ENCODE results near the gene USP33.
"Not testable (repeated sequence)": the region's sequence is repeated elsewhere in the genome, so short reads cannot be mapped to it uniquely, and the experiment has no call there.

USP33 gene

DNA sequence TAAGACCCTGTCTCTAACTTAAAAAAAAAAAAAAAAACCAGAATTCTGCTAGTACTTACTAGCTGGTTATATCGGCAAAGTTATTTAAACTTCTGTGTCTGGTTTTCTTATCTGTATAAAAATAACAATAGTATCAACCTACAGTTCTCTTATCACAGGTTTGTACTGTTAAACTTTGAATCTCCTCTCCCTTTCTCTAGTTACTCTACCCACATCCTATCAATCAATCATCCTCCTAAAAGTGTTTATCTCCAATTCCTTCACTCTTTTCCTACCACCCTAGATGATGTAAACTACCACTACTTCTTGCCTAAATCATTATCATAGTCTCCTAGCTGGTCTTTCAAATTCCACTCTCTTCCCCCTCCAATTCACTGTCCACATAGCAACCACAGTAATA, 27.6 kb downstream of the USP33 start:
- DNase-seq, result no peak

DNA sequence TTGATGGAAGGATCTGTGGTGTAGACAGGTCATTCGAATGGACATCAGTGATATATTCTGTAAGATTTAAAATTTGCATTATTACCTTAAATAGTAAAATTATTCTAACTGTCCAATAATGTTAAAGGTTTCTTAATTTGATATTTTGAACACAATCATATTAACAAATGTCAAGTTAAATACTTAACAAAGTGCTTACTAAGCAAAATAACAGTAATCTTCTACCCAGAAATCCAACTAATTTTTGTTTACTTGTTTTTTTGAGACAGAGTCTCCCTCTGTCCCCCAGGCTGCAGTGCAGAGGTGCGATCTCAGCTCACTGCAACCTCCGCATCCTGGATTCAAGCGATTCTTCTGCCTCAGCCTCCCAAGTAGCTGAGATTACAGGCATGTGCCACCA, 33.9 kb downstream of the USP33 start:
- DNase-seq, result no peak

DNA sequence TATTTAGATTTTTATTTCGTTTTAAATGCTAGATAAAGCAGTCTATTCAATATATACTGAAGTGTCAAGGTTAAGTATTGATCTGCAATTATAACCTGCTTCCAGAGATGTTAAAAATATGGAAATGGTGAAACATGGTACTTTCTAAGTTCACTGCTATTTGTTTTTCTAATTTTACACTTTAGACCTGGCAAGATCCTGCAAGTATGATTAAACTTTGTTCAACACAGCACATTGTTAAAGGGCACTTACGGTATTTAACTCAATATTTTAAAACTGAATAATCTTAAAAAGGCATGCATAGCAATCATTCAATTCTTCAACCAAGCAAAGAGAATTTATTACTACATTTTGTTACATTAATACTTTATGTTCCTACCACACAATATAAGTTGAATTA, 41.5 kb downstream of the USP33 start:
- DNase-seq, result no peak

DNA sequence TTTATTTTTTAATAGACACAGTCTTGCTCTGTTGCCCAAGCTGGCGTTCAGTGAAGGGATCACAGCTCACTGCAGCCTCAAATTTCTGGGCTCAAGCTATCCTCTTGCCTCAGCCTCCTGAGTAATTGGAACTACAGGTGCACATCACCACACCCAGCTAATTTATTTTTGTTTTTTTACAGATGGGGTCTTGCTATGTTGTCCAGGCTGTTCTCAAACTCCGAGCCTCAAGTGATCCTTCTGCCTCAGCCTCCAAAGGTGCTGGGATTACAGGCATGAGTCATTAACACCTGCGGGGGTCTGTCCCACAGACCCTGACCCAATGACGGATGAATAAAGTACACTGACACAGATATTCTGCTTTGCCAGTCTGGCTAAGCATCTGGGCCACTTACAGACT, 43.6 kb downstream of the USP33 start:
- no peak for DNase-seq

DNA sequence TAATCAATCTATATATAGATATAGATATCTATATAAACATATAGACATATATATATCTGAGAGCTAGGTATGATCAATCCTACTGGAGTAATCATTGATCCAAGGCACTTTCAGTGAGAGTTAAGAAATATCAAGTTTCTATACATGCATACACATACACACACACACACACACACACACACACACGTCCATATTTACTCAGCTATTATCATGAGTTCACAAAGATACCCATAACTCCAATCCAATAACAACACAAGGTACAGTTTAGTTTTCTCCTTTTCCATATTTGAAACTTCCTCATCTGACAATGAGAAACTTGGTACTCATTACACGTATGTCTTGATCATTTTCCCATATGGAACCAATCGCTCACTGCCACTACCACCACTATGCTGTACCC, 49.9 kb downstream of the USP33 start:
- DNase-seq, result no peak

DNA sequence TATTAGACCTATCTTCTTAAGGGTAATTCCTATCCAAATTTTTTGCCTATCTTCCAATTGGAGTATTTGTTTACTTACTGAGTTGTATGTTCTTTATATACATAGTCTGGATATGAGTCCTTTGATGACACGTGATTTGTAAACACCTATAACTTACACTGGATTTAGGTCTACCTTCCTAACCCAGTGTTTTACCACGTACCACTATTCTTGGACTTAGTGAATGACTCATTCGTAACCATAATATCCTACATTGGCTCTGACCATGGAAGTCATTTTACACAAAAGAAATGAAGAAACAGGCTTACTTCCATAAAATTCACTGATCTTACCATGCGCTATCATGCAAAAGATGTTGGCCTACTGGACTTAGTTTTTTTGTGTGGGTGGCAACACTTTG, 53.3 kb downstream of the USP33 start:
- no peak for DNase-seq

DNA sequence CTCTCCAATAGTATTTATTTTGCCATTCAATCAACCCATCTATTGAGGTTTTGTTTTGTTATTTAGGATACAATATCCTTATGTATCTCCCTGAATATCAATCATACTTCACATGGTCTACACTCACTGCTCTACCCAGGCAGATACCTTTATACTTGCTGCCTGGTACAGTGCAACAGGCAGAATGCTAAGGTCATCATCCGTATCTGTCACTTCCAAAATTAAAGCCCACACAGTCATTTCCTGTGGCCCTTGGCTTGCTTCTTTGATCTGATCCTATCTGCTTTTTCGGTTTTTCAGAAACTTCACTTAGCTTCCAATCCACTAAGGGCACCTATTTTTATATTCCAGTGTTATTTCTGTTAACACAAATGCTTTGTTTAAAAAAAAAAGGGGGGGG, 54.9 kb downstream of the USP33 start:
- no peak for DNase-seq

DNA sequence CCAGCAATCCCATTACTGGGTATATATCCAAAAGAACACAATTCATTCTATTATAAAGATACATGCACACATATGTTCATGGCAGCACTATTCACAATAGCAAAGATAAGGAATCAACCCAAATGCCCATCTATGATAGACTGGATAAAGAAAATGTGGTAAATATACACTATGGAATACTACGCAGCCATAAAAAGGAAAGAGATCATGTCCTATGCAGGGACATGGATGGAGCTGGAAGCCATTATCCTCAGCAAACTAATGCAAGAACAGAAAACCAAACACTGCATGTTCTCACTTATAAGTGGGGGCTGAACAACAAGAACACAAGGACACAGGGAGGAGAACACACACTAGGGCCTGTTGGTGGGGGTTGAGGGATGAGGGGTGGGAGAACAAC, 60.0 kb downstream of the USP33 start:
- DNase-seq, result not testable (repeated sequence)

DNA sequence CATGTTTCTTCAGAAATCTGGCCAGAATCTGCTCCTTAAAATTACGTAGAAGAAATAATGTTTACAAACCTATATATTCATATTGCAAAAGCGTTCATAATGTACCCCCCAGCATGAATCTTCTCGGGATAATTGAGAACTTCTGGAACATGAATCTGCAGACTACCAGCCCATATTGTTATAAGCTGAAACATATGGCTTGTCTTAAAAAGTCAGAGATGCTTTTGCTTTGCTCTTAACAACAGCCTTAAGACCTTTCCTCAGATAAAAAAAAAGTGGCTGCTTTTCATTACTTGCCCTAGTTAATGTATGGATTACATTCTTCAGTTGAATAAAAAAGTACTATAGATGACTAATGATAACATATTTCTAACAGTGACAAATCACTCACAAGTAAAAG, 62.2 kb downstream of the USP33 start:
- no peak for DNase-seq

DNA sequence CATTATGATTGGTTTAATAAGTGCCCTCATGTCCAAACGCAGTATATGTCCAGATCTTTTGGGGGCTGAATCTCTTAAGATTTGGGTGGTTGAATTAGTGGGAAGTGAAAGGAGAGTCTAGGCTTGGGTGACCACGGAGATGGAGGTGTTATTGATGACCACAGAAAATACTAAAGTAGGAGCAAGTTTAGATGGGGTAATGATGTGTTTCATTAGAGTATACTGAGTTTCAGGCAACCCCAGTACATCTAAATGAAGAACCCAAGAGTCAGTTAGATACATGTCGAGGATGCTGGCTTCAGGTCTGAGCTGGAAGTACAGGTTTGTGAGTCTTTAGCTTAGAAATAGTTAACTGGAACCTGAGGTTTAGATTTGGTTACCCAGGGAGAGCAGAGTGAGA, 70.7 kb downstream of the USP33 start:
- DNase-seq, result no peak

DNA sequence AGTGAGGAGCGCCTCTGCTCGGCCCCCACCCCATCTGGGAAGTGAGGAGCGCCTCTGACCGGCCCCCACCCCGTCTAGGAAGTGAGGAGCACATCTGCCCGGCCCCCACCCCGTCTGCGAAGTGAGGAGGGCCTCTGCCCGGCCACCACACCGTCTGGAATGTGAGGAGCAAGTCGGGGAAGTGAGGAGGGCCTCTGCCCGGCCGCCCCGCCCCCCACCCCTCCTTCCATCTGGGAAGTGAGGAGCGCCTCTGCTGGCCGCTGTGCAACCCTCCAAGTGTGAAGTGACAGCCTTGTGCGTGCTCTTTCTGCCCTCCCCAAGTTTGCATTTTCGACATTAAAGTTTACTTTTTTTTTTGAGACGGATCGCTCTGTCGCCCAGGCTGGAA, 72.1 kb downstream of the USP33 start:
- no peak for DNase-seq

DNA sequence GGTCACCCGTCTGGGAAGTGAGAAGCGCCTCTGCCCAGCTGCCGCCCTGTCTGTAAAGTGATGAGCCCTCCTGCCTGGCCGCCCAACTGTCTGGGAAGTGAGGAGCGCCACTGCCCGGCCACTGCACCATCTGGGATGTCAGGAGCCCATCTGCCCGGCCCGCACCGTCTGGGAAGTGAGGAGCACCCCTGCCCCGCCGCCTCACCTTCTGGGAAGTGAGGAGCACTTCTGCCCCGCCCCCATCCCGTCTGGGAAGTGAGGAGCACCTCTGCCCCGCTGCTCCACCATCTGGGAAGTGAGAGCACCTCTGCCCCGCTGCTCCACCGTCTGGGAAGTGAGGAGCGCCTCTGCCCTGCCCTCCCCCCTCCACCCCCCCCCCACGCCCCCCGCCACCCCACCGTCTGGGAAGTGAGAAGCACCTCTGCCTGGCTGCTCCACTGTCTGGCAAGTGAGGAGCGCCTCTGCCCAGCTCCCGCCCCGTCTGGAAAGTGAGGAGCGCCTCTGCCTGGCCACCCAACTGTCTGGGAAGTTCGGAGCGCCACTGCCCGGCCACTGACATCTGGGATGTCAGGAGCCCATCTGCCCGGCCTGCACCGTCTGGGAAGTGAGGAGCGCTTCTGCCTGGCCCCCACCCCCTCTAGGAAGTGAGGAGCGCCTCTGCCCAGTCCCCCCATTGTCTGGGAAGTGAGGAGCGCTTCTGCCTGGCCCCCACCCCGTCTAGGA, 72.7 kb downstream of the USP33 start:
- DNase-seq, result no peak

DNA sequence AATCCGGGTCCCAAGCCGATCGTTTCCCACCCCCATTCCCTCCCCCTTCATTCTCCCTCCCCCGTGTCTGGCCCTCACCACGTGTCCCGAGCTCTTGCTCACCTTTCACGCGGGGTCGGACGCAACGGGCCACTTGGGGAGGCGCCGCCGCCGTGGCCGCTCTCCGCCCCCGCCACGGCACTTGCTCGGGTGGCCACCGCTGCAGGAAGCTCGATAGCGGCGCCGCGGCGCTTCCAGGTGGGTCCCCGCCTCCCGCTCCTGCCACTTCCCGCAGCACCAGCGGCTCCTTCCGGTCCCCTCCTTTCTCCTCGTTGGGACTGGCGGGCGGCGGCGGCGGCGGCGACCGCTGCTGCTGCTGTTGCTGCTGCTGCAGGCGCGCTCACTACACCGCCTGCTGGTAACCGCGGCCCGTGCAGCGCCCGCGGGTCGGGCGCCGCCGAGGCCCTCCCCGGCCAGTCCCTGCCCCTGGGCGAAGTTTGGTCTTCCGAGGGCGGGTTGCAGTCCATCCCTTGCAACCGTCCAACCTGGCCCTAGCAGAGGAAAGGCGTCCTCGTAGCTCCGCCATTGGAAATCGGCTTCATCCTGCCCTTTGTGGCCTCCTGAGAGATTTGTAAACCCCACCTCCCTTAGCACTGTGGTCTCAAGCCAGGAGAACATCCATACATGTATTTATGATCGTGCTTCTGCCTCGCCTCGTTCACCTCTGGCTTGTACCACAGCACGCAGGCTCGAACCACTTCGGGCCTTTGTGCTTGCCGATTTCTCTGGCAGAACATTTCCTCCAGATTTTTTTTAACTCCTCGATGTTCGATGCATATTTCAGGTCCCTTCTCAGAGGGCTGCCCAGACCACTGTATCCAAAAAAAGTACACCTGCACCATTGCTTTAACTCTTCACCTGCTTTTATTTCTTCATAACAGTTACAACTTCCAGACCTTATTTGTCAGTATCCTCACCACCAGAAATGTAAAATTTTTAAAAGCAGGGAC, 76.2 kb downstream of the USP33 start:
- peak; percentile 93 for DNase-seq

DNA sequence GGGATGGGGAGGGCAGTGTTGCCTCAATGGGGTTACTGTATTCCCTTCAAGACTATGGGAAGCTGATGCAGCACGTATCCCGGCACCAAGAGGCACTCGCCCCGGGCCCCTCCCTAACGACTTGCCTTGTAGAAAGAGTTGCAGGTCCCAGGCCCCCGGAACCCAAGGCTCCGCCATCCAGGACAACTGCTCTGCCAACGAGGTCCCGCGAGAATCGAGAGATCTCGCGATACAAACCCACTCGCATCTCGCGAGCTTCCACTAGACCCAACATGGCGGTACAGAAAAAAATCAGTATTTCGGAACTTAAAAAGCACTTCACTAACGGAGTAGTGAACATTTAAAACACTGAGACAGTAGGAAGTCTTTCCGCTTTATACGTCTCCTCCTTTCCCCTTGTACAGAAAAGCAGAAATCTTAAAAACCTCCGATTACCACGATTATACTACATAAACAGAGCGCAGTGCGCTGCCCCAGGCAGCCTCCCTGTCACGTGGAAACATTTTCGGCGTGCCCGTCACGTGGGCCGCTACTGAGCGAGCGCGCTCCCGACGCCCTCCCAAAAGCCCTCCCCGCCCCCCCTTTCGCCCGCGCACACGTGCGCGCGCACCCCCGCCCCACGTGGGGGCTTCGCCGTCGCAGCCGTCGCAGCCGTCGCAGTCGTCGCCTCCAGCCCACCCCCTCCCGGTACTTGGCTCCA, 77.0 kb downstream of the USP33 start, which contains the start of gene ZZZ3:
ZZZ3 (minus strand) TSS at position 199 of the 700 bp plus-strand sequence. CDS start 49,304 bp downstream, outside the sequence.
- peak; percentile 95 for DNase-seq

DNA sequence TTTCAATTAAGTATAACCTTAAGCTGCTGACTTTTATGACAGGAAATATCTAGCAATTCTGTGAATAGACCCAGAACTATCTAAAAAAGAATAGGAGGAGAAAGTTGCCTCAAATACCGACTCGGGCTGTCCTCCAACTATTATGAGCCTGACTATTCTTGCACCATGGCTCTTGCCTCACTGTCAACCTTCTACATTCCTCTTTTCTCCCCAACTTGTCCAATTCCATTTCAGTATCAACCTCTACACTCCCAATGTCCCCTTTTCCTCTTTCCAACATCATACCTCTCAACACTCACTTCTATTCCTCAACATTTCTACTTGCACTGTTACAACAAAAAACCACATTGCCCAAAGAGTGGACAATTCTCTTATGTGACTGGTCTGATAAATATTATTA, 79.5 kb downstream of the USP33 start:
- DNase-seq, result no peak

DNA sequence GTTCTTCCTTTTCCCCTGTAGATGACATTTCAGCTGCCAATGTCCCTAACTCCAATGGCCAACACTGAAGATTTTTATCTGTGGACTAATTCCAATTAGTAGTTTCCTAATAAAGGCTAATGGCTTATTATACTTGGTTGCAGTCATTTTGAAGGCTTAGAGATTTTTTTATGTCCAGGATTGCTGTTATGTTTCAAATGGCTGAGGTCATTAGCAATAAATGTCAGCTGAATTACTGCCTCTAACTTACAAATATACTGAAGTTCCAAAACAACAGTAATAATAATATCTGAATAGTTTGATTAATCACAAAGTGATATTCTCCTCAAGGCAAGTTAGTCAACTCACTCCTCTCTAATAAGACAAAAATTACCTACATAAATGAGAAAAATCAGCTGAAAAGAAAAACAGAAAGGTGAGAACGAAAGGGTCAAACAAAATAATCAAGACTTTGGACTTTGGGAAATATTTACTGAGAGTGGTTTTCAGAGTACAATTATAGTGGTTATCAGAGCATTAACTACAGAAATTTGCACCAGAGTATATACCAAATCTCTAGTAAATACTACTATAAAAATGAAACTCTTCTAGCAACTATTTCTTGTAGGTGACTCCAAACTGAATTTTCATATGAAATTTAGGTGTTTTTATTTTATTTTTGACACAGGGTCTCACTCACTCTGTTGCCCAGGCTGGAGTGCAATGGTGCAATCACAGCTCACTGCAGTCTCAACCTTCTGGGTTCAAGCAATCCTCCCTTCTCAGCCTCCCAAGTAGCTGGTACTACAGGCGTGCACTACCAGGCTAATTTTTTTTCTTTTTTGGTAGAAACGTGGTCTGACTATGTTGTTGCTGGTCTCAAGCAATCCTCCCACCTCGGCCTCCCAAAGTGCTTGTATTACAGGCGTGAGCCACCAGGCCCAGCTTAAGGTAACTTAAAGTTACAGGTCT, 80.7 kb downstream of the USP33 start:
- DNase-seq, result no peak

DNA sequence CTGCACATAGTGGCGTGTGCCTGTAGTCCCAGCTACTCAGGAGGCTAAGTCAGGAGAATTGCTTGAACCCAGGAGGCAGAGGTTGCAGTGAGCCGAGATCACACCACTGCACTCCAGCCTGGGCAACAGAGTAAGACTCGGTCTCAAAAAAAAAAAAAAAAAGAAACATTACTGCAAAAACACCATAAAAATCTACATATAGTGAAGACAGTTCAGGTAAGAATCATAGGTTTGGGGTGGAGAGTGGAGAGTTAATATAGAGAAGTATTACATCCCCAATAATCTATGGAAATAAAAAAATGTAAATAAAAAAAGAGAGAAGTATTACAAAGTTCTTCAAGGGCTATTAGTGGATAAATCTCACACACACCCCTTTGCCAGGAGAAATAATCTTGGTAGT, 84.8 kb downstream of the USP33 start:
- DNase-seq, result not testable (repeated sequence)

DNA sequence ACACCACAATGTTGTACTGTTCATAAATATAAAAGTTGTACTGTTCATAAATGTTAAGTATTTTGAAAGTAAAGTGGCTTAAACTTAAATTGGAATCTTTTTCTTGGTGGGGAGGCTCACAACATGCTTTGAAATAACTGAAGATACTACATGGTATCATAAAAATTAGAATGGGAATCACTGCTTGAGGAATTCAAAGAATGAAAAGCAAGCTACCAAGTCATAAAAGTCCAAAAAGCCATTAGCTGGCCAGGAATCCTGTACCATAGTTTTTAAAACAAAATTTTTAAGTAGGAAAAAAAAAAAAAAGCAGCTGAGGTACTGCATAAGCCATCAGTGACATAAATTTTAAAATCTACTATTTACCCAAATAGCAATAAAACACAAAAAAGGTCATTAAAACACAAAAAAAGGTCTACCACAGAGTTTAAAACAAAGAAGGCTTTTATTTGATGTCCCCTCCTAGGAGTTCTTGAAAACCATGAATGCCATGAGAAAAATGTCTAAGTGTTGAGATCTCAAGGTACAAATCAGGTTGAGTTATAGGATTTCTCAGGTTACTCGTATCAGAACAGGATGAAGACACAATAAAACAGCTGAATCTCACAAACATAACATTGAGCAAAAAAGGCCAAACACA, 85.8 kb downstream of the USP33 start:
- no peak for DNase-seq

DNA sequence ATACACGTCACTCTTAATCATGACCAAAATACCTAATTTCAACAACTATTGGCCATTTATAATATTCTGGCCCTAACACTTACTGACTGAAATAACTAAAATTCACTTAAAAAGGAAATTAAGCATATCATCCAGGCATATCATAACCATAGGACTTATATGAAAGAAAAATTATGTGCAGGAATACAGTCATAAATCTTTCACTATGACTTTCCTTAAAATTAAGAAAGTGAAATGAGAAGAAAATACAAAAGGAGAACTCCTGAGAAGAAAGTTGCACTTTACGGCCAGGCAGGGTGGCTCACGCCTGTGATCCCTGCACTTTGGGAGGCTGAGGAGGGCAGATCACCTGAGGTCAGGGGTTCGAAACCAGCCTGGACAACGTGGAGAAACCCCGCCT, 86.6 kb downstream of the USP33 start:
- no peak for DNase-seq

DNA sequence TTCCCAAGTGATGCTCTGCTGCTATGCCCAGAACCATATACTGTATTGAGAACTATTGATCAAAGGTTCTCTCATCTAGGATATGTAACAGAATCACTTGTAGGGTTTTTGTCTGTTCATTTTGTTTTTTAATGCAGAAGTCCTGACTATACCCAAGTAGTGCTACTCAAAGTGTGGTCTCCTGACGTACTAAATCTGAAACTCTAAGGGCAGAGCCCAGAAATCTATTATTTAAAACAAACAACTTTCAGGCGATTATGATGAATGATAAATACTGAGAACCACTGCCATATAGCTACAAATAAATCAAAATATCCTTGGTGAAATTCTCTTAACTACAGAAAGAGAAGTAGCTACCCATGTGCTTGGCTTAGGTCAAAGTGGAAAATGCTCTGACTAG, 87.3 kb downstream of the USP33 start:
- no peak for DNase-seq

DNA sequence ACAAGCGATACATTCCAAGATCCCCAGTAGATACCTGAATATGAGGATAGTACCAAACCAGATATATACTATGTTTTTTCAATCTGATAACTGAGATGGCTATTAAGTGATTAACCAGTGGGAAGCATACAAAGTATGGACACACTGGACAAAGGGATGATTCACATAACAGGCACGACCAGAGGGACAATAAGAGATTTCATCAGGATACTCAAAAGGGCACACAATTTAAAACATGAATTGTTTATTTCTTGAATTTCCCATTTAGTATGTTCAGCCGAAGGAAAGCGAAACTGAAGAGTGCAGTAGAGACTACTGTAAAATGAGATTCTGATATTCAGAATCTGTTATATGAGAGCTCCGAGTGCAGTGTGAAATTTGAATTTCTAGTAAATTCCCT, 87.8 kb downstream of the USP33 start:
- peak; percentile 54 for DNase-seq

DNA sequence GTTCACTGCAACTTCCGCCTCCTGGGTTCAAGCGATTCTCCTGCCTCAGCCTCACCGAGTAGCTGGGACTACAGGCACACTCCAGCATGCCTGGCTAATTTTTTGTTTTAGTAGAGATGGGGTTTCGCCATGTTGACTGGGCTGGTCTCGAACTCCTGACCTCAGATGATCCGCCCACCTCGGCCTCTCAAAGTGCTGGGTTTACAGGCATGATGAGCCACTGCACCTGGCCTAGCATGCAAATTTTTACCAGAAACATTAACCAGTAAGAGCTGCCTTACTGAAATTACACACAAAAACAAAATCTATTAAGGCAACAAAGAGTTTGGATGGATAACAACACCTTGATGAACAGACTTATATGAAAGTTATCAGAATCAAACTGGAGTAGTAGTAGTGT, 89.3 kb downstream of the USP33 start:
- DNase-seq, result no peak
